Cardiac fibroblast (primary cell): Measurements from ENCODE around the gene HCST.

Experiments
- DNase-seq, 2 donors: peaks; one replicate each; pipeline versions ENCODE4 v3.0.0 to v3.0.0-alpha.2; 2010; ENCODE audit warnings: low read depth in 2 of 2
- H3K4me3 ChIP-seq, 2 donors: replicated peaks in 1 of 2; 1 replicate in 1 of 2; 2 replicates in 1 of 2; pipeline ENCODE4 v1.5.1; 2011; ENCODE audit warnings: low read depth in 2 of 2, low read length in 2 of 2, mild to moderate bottlenecking in 2 of 2, moderate library complexity in 1 of 2
- TF ChIP-seq, protein P1 (sequence below): IDR thresholded peaks from one replicate; pipeline ENCODE4 v1.5.1; 2011; ENCODE audit warnings: low read depth, mild to moderate bottlenecking, low read length, inconsistent platforms

Gene HCST

DNA sequence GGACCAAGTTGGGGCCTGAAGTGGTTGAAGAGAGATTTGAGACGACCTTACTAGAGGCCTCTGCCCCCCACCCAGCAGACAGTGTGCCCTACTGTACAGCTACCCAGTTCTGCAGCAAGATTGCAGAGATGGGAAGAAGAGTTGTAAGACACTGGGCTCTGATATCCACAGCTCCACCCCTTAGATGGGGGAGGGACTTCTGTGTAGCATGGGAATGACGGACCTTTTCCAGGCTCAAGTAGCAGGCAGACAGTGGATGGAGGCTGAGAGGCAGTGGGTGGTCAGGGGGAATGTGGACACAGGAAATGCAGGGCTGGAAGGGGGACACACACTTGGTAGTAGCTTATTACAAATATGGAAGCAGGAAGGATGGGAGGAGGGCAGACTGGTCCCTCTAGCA is 46.8 kb downstream of the HCST start:
- H3K4me3 ChIP-seq = no peak overlapping the region
- TF ChIP-seq, protein P1, sequence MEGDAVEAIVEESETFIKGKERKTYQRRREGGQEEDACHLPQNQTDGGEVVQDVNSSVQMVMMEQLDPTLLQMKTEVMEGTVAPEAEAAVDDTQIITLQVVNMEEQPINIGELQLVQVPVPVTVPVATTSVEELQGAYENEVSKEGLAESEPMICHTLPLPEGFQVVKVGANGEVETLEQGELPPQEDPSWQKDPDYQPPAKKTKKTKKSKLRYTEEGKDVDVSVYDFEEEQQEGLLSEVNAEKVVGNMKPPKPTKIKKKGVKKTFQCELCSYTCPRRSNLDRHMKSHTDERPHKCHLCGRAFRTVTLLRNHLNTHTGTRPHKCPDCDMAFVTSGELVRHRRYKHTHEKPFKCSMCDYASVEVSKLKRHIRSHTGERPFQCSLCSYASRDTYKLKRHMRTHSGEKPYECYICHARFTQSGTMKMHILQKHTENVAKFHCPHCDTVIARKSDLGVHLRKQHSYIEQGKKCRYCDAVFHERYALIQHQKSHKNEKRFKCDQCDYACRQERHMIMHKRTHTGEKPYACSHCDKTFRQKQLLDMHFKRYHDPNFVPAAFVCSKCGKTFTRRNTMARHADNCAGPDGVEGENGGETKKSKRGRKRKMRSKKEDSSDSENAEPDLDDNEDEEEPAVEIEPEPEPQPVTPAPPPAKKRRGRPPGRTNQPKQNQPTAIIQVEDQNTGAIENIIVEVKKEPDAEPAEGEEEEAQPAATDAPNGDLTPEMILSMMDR = no peak
- no peak for DNase-seq
